D721Med (cell line): ENCODE measurements around the gene MED25.

Source experiments
- DNase-seq: peaks from one replicate; pipeline ENCODE4 v3.0.0; 2011; ENCODE audit warnings: low spot score; ENCODE audit not compliant: insufficient read length
- FAIRE-seq: peaks from 2 replicates; lab custom pipeline; 2011; peaks lifted over from hg19 to GRCh38; lab: Jason Lieb, UNC
- TF ChIP-seq, protein P1 (sequence below): IDR thresholded peaks from 2 replicates; pipeline ENCODE4 v1.5.1; 2012; ENCODE audit warnings: mild to moderate bottlenecking, control low read depth; ENCODE audit not compliant: insufficient read depth; ENCODE audit errors: missing control alignments

MED25 gene

DNA sequence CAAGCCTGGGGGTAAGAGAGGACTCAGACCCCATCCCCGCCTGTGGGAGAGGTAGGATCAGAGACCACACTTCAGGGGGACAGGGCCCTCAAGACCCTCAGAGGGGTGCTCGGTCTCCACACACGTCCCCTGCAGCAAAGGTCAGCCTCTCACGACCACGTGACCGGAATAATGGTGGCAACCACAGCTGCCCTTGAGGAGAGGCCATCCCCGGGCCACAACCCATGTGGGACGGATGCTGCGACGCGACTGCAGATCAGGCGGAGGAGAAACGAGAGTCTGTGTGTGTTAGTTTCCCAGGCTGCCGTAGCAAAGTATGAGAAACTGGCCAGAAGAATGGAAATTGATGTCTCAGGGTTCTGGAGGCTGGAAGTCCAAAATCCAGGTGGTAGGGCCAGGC, 8.9 kb downstream of the MED25 start:
- no peak for FAIRE-seq
- DNase-seq: no peak
- TF ChIP-seq, protein P1, sequence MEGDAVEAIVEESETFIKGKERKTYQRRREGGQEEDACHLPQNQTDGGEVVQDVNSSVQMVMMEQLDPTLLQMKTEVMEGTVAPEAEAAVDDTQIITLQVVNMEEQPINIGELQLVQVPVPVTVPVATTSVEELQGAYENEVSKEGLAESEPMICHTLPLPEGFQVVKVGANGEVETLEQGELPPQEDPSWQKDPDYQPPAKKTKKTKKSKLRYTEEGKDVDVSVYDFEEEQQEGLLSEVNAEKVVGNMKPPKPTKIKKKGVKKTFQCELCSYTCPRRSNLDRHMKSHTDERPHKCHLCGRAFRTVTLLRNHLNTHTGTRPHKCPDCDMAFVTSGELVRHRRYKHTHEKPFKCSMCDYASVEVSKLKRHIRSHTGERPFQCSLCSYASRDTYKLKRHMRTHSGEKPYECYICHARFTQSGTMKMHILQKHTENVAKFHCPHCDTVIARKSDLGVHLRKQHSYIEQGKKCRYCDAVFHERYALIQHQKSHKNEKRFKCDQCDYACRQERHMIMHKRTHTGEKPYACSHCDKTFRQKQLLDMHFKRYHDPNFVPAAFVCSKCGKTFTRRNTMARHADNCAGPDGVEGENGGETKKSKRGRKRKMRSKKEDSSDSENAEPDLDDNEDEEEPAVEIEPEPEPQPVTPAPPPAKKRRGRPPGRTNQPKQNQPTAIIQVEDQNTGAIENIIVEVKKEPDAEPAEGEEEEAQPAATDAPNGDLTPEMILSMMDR: no peak

DNA sequence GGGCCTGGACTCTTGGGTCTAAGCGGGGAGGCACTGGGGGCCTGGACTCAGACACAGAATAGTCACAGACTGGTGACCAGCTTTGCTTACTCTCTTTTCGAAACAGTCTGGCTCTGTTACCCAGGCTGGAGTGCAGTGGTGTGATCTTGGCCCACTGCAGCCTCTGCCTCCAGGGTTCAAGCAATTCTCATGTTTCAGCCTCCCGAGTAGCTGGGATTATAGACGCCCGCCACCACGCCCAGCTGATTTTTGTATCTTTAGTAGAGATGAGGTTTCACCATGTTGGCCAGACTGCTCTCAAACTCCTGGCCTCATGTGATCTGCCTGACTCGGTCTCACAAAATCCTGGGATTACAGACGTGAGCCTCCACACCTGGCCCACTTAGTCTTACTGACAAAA, 11.1 kb downstream of the MED25 start:
- DNase-seq (no peak), FAIRE-seq (no peak)
- TF ChIP-seq, protein P1: no peak

DNA sequence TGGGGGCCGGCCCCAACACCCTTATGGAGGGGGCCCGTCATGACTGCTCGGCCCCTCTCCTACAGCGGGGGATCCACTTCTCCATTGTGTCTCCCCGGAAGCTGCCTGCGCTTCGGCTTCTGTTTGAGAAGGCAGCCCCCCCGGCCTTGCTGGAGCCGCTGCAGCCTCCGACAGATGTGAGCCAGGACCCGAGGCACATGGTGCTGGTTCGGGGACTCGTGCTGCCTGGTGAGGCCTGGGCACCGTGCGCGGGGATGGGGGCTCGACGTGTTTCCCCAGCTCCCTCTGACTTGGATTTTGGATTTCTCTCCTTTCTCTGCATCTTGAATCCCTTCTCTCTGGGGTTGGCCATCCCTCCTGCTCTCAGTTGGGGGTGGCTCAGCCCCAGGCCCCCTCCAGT, 11.6 kb downstream of the MED25 start:
- DNase-seq (no peak), FAIRE-seq (no peak)
- TF ChIP-seq, protein P1: no peak

DNA sequence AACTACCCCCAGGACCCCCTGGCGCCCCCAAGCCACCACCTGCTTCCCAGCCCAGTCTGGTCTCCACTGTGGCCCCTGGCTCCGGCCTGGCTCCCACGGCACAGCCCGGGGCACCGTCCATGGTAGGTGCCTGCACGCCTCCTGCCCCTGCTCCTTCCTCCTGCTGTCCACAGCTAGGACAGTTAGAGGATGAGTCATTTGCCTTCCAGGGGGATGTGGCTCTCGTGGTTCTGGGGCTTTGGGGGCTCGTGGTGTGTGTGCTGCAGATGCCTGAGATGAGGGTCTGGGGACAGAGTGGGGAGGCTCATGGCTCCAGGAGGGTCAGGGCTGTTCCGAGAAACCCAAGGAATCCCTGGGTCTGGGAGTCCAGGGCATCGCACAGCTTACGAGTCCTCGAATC, 12.7 kb downstream of the MED25 start:
- FAIRE-seq (no peak), DNase-seq (no peak)
- TF ChIP-seq, protein P1: no peak

DNA sequence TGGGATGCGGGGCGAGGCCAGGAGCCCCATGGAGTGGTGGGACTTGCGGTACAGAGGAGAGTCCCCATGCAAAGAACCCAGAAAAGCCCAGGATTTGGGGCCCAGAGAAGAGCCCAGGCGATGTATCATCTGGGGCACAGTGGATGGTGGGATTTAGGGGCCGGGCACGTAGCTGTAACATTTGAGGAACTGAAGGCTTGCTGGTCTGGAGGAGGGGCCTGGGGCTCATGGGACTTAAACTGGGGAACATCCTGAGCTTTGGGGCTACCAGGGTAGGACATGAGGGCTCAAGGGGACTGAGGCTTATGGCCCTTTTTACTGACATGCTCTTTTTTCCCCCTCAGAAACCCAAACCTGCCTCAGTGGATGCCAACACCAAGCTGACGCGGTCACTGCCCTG, 13.5 kb downstream of the MED25 start:
- TF ChIP-seq, protein P1: no peak
- no peak for FAIRE-seq
- DNase-seq: no peak

DNA sequence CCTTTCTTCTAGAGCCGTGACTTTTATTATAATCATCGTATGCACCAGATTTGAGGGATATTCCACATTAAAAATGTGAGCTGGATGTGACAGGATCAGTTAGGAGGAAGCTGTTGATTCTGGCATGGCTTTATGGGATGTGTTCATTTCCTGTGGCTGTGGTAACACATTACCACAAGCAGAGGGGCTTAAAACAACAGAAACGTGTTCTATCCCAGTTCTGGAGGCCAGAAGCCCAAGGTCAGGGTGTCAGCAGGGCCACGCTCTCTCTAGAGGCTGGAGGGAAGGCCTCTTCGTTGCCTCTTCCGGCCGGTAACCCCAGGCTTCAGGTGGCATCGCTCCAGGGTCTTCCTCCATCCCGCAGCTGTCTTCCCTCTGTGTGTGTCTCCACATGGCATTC, 14.5 kb downstream of the MED25 start:
- TF ChIP-seq, protein P1: no peak
- no peak for FAIRE-seq
- DNase-seq: no peak

DNA sequence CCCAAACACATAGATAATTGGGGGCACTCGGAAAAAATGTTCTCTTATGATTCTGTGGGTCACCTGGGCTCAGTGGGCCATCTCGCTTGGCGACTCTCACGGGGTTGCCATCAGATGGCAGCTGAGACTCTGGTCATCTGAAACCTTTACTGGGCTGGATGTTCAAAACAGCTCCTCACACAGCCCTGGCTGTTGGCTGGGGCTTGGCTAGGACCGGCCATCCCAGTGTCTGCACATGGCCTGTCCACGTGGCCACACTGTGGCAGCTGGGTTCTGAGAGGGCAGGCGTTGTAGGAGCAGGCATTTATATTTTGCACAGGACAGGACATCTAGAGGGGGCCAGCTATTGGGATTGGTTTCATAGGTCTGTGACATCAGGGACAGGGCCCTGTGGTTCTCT, 15.5 kb downstream of the MED25 start:
- TF ChIP-seq, protein P1: no peak
- FAIRE-seq: no peak
- DNase-seq: no peak
